NB4 (cell line): ENCODE results near the gene RBP2.

Source experiments
- DNase-seq: peaks from one replicate; pipeline ENCODE4 v3.0.0; 2010; ENCODE audit warnings: low read depth
- H3K4me3 ChIP-seq: one replicate; pipeline ENCODE4 v1.5.1; 2011; ENCODE audit warnings: mild to moderate bottlenecking, low read depth, low read length, moderate library complexity
- CTCF ChIP-seq: IDR thresholded peaks from one replicate; pipeline ENCODE4 v1.5.1; 2012; ENCODE audit warnings: low read depth, low read length
- MAX ChIP-seq: IDR thresholded peaks from 2 replicates; pipeline ENCODE4 v1.6.1; 2011; ENCODE audit warnings: low read depth, low read length
- MYC ChIP-seq: IDR thresholded peaks from 2 replicates; pipeline ENCODE4 v1.6.1; 2011; ENCODE audit warnings: low read depth, low read length
- POLR2A ChIP-seq: IDR thresholded peaks from 2 replicates; pipeline ENCODE4 v1.6.1; 2011; ENCODE audit warnings: mild to moderate bottlenecking; ENCODE audit not compliant: insufficient read length; ENCODE audit errors: extremely low read depth

Gene RBP2

GRCh38 chr3:139450159-139450558 lies 26.2 kb downstream of the RBP2 start:
- no peak overlapping the region for H3K4me3 ChIP-seq
- TF ChIP-seq MAX (no peak), MYC (no peak), POLR2A (no peak), CTCF (no peak)
- no peak for DNase-seq

- TF ChIP-seq MAX, result no peak
- no peak for TF ChIP-seq CTCF
- no peak for TF ChIP-seq MYC
- no peak for TF ChIP-seq POLR2A
- no peak overlapping the region for H3K4me3 ChIP-seq
Measured at GRCh38 chr3:139449566-139449965, 26.8 kb downstream of the RBP2 start.

GRCh38 chr3:139448104-139448503 lies 28.2 kb downstream of the RBP2 start:
- H3K4me3 ChIP-seq, result no peak overlapping the region
- DNase-seq, result no peak
- TF ChIP-seq MYC (no peak), POLR2A (no peak), MAX (no peak), CTCF (no peak)

More at GRCh38 chr3:139449566-139449965, 26.8 kb downstream of the RBP2 start:
- no peak for DNase-seq

GRCh38 chr3:139447486-139447885 lies 28.8 kb downstream of the RBP2 start:
- no peak for TF ChIP-seq CTCF
- TF ChIP-seq MAX, result no peak
- TF ChIP-seq MYC, result no peak
- TF ChIP-seq POLR2A, result no peak
- no peak overlapping the region for H3K4me3 ChIP-seq
- DNase-seq, result no peak

GRCh38 chr3:139444446-139444845 lies 31.9 kb downstream of the RBP2 start:
- no peak for DNase-seq
- H3K4me3 ChIP-seq, result no peak overlapping the region
- no peak for TF ChIP-seq MAX
- TF ChIP-seq CTCF, result no peak
- TF ChIP-seq MYC, result no peak
- no peak for TF ChIP-seq POLR2A

- TF ChIP-seq MAX (no peak), MYC (no peak), CTCF (no peak), POLR2A (no peak)
- H3K4me3 ChIP-seq, result no peak overlapping the region
- DNase-seq, result no peak
Measured at GRCh38 chr3:139443186-139443585, 33.1 kb downstream of the RBP2 start.
